Measurements from ENCODE around the gene PRKN.

- TF ChIP-seq CTCF (conservative IDR thresholded peaks at IDR 0.05) (no peak), EZH2 (IDR thresholded peaks at IDR 0.05; ENCODE audit: low read depth) (no peak)
These were observed 1293.2 kb downstream of the PRKN start for GRCh38 chr6:161434350-161434749.
